GM18951 (cell line): Measurements from ENCODE around the gene HAND2.

Experiments
- POLR2A ChIP-seq: IDR thresholded peaks from 4 replicates; pipeline ENCODE4 v1.6.1; 2011; ENCODE audit warnings: mild to moderate bottlenecking; ENCODE audit not compliant: insufficient read length, insufficient read depth; ENCODE audit errors: extremely low read depth
- in situ Hi-C: fragments of 300-500 bp; cut with MboI; formaldehyde crosslinking; loops from one replicate; pipeline ENCODE4 v1.12.0; 2022; ENCODE audit warnings: low sequenced_read_pairs, mixed read lengths, inconsistent platforms; ENCODE audit not compliant: unreplicated experiment

HAND2 gene

GRCh38 chr4:173521467-173522159 lies 8.4 kb downstream of the HAND2 start:
- no peak for TF ChIP-seq POLR2A
- in situ Hi-C loops = no loop called here

- no peak for TF ChIP-seq POLR2A
- in situ Hi-C loops = no loop called here
These were observed 9.0 kb downstream of the HAND2 start for GRCh38 chr4:173520921-173521466.

- in situ Hi-C loops = no loop called here
- no peak for TF ChIP-seq POLR2A
These were observed 10.6 kb downstream of the HAND2 start for GRCh38 chr4:173519111-173520101.

- TF ChIP-seq POLR2A = no peak
- in situ Hi-C loops = no loop called here
These were observed 11.5 kb downstream of the HAND2 start for GRCh38 chr4:173518425-173519102.

- no peak for TF ChIP-seq POLR2A
- in situ Hi-C loops = no loop called here
These were observed 12.1 kb downstream of the HAND2 start for GRCh38 chr4:173517781-173518424.

- no peak for TF ChIP-seq POLR2A
- in situ Hi-C loops = no loop called here
These were observed 13.2 kb downstream of the HAND2 start for GRCh38 chr4:173516621-173517524.

DNA sequence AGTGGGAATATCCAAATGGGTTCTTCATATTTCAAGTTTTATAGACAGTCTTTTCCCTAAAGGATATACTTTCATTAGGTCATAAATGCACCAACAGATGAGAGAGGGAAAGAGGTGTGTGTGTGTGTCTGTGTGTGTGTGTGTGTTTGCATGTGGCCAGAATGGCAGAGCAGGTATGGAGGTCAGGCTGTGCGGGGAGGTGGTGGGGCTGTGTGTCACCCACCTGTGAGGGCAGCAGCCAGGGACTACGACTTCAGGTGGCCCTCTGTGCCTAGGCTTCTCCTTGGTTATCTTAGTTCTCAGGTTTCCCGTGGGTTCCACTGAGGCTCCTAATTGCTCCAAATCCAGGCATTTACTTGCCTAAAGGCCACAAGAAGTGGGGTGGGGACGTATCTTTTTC lies 14.6 kb downstream of the HAND2 start:
- in situ Hi-C loops = no loop called here

DNA sequence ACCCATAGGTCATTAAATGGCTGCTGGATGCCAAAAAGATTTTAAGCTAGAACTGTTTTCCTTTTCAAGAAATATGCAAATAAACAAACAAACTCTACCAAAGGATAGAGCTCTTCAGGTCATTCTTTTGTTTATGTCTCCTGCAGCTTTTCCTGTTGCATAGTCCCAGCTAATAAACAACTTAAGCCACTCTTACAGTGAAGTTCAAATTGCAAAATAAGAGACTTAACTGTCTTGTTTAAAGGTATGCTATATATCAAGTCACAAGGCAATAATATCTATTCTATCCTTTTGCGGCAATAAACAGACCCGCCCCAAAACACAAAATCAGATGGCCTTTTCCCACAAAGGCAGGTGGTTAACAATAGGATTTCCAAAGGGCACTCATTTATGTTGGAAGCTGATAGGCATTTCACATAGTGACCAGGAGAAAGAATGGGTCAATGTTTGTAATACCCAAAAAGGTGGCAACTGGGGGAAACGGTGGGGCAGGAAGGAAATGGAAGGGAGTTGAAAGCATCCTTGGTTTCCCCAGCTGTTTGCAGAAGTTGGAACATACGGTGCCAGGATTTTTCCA lies 15.3 kb downstream of the HAND2 start:
- in situ Hi-C loops = no loop called here
- TF ChIP-seq POLR2A = no peak

More for the DNA sequence above, 14.6 kb downstream of the HAND2 start:
- no peak for TF ChIP-seq POLR2A

DNA sequence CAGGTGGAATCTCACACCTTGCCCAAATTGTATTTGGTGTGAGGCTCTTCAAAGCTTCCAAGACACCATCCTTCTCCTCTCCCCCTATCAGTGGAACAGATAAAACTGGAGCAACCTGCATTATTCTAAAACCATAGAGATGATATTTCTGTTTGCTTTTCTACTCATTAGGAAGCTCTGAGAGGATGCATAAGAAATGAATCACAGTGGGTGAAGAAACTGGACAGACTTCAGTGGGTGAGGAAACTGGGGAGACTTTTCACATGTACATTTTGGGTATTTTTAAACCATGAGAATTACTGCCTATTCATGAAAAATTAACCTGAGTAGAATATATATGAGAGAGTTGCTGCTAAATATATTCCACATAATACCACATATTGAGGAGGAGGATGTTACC lies 16.4 kb downstream of the HAND2 start:
- in situ Hi-C loops = no loop called here

GRCh38 chr4:173511787-173512361 lies 18.2 kb downstream of the HAND2 start:
- no peak for TF ChIP-seq POLR2A
- in situ Hi-C loops = no loop called here

More for the DNA sequence above, 16.4 kb downstream of the HAND2 start:
- no peak for TF ChIP-seq POLR2A
